ENCODE results near the gene CCSAP. TPM values are rescaled to one million over a fixed set of nuclear protein-coding genes. Genes with fewer than 3 reads are reported as not detected.

The CCSAP gene
- 5.4 and 5.7 TPM in 2 replicates for total RNA-seq
- long read RNA-seq, partial matches to known transcripts, result 0 of 4 reads
- long read RNA-seq, other reads (novel, unspliced or antisense), result 4 of 4 reads

DNA sequence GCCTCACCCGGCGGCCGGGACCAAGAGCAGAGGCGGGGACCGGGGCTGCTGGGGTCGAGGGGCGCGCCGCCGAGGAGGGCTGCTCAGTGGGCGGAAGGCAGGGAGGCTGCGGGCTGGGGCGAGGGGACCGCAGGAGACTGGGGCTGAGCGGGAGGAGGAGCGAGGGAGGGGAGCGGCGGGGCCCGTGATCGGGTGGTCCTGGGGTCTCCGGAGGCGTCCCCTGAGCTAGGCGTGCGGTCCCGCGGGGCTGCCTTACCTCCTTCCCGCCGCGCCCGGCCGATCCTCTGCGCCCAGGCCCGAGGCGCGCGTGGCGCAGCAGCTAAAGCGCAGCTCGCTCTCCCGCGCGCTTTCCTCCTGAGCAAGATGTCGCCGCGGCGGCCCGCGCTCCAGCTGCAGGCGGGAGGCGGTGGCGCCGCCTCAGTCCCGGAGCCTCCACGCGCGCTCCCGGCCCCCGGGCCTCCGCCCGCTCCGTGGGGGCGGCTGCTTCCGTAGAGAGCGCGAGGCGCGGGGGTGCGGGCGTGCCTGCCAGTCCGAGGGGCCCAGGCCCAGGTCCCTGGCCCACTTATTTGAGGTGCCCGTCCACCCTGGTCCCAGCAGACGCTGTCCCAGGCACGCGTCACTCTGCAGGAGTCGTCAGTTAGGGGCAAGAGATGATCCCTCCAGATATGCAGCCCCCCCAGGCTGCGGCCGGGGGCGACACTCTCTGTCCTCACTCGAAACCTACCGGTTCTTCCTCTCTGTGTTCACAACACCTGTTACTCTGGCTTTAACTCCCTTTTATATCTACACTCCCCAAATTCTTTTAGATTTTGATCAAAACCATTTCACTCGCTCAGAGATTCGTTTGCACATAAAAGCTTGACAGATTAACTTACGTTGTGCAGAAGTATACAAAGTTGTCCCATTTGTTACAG lies at the start of gene CCSAP:
Gene CCSAP, minus strand, starts transcription at position 392 of the 914 bp plus-strand sequence. CDS start 582 bp downstream, outside the sequence.
- no peaks in the 10 kb centered on the region for H3K9me3 Mint-ChIP-seq (ENCODE audit: unreplicated experiment)
- H3K4me3 Mint-ChIP-seq (ENCODE audit: unreplicated experiment), result peak within 1 kb of the TSS; percentile 81
- TF ChIP-seq, protein P1, sequence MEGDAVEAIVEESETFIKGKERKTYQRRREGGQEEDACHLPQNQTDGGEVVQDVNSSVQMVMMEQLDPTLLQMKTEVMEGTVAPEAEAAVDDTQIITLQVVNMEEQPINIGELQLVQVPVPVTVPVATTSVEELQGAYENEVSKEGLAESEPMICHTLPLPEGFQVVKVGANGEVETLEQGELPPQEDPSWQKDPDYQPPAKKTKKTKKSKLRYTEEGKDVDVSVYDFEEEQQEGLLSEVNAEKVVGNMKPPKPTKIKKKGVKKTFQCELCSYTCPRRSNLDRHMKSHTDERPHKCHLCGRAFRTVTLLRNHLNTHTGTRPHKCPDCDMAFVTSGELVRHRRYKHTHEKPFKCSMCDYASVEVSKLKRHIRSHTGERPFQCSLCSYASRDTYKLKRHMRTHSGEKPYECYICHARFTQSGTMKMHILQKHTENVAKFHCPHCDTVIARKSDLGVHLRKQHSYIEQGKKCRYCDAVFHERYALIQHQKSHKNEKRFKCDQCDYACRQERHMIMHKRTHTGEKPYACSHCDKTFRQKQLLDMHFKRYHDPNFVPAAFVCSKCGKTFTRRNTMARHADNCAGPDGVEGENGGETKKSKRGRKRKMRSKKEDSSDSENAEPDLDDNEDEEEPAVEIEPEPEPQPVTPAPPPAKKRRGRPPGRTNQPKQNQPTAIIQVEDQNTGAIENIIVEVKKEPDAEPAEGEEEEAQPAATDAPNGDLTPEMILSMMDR (IDR thresholded peaks at IDR 0.05), result peak; percentile 5
- no peaks in the 10 kb centered on the region for H3K36me3 Mint-ChIP-seq (ENCODE audit: unreplicated experiment)
- peaks cover 14% of the 10 kb centered on the region for H3K27me3 Mint-ChIP-seq (ENCODE audit: unreplicated experiment)
- peak within 1 kb of the TSS; percentile 4 for H3K27ac Mint-ChIP-seq (ENCODE audit: unreplicated experiment)
- DNase-seq (ENCODE audit: extremely low spot score, unreplicated experiment), result peak; percentile 84
- peaks cover 20% of the 10 kb centered on the region for H3K4me1 Mint-ChIP-seq (ENCODE audit: unreplicated experiment)

- Mint-ChIP-seq H3K4me1 (ENCODE audit: unreplicated experiment) (peaks cover 19% of the 10 kb centered on the region), H3K9me3 (ENCODE audit: unreplicated experiment) (no peaks in the 10 kb centered on the region), H3K27me3 (ENCODE audit: unreplicated experiment) (peaks cover 4% of the 10 kb centered on the region), H3K4me3 (ENCODE audit: unreplicated experiment) (no peak overlapping the region), H3K27ac (ENCODE audit: unreplicated experiment) (no peak overlapping the region), H3K36me3 (ENCODE audit: unreplicated experiment) (no peaks in the 10 kb centered on the region)
- TF ChIP-seq, protein P1 (IDR thresholded peaks at IDR 0.05), result no peak
- no peak for DNase-seq (ENCODE audit: extremely low spot score, unreplicated experiment)
Measured at GRCh38 chr1:229390130-229390529, 47.3 kb upstream of the CCSAP start.

GRCh38 chr1:229388897-229389580 lies 46.2 kb upstream of the CCSAP start:
- no peaks in the 10 kb centered on the region for H3K36me3 Mint-ChIP-seq (ENCODE audit: unreplicated experiment)
- DNase-seq (ENCODE audit: extremely low spot score, unreplicated experiment), result no peak
- TF ChIP-seq, protein P1 (IDR thresholded peaks at IDR 0.05), result no peak

GRCh38 chr1:229385853-229386456 lies 43.1 kb upstream of the CCSAP start:
- DNase-seq (ENCODE audit: extremely low spot score, unreplicated experiment), result no peak
- TF ChIP-seq, protein P1 (IDR thresholded peaks at IDR 0.05), result no peak
- Mint-ChIP-seq H3K27me3 (ENCODE audit: unreplicated experiment) (no peaks in the 10 kb centered on the region), H3K4me3 (ENCODE audit: unreplicated experiment) (no peak overlapping the region), H3K9me3 (ENCODE audit: unreplicated experiment) (no peaks in the 10 kb centered on the region), H3K36me3 (ENCODE audit: unreplicated experiment) (no peaks in the 10 kb centered on the region), H3K27ac (ENCODE audit: unreplicated experiment) (no peak overlapping the region), H3K4me1 (ENCODE audit: unreplicated experiment) (peaks cover 19% of the 10 kb centered on the region)

More at GRCh38 chr1:229388897-229389580, 46.2 kb upstream of the CCSAP start:
- Mint-ChIP-seq H3K27ac (ENCODE audit: unreplicated experiment) (peak overlapping the region; percentile 40), H3K9me3 (ENCODE audit: unreplicated experiment) (no peaks in the 10 kb centered on the region), H3K4me1 (ENCODE audit: unreplicated experiment) (peaks cover 19% of the 10 kb centered on the region), H3K27me3 (ENCODE audit: unreplicated experiment) (peaks cover 3% of the 10 kb centered on the region), H3K4me3 (ENCODE audit: unreplicated experiment) (no peak overlapping the region)

Measured in osteocyte (in vitro differentiated cells).